IMR-90 (cell line): ENCODE results near the gene RHOC. TPM values are rescaled to one million over a fixed set of nuclear protein-coding genes. Genes with fewer than 3 reads are reported as not detected.

Source experiments
- ATAC-seq: fragments of 200-7000 bp; cut with Tn5 transposase; 2 replicates; pipeline ENCODE4 v1.9.1; 2020; ENCODE audit warnings: low read depth, mild to moderate bottlenecking, moderate library complexity
- BruUV-seq: library from RNA; stranded (reverse); fragments of 400-500 nt; replicated peaks from 2 replicates; lab custom pipeline; 2021; lab: Mats Ljungman, UMichigan
- CTCF ChIA-PET: fragments of 300-600 bp; formaldehyde crosslinking; extraction: SDS; loops from one replicate; lab custom pipeline; 2021; ENCODE audit warnings: antibody characterized with exemption; lab: Yijun Ruan, JAX
- POLR2A ChIA-PET: fragments of 300-600 bp; sonication (Branson Sonifier 250); formaldehyde crosslinking; loops from one replicate; lab custom pipeline; 2022; ENCODE audit warnings: antibody characterized with exemption; ENCODE audit not compliant: unreplicated experiment; lab: Charles Lee
- DNase-seq: peaks from one replicate; pipeline ENCODE4 v3.0.0; 2013
- H2AFZ ChIP-seq: replicated peaks from 2 replicates; pipeline ENCODE3; 2013; ENCODE audit warnings: low read length, mild to moderate bottlenecking; ENCODE audit not compliant: poor library complexity
- H2AK5ac ChIP-seq: 2 replicates; pipeline ENCODE4 v1.6.1; 2013; ENCODE audit warnings: low read depth, low read length, inconsistent platforms
- H2AK9ac ChIP-seq: replicated peaks from 2 replicates; pipeline ENCODE3; 2013; ENCODE audit warnings: mild to moderate bottlenecking, low read depth, low read length, moderate library complexity; ENCODE audit not compliant: poor library complexity
- H2BK120ac ChIP-seq: 2 replicates; pipeline ENCODE4 v1.6.1; 2013; ENCODE audit warnings: low read depth, low read length, inconsistent platforms
- H2BK15ac ChIP-seq: 3 replicates; pipeline ENCODE4 v1.6.1; 2013; ENCODE audit warnings: low read depth, low read length, inconsistent platforms
- H2BK20ac ChIP-seq: 2 replicates; pipeline ENCODE4 v1.6.1; 2013; ENCODE audit warnings: low read depth, mild to moderate bottlenecking, inconsistent platforms, low read length, moderate library complexity
- H2BK5ac ChIP-seq: 2 replicates; pipeline ENCODE4 v1.6.1; 2013; ENCODE audit warnings: mild to moderate bottlenecking, low read depth, low read length, inconsistent platforms; ENCODE audit not compliant: poor library complexity, severe bottlenecking
- H3K14ac ChIP-seq: replicated peaks from 2 replicates; pipeline ENCODE4 v1.6.1; 2013; ENCODE audit warnings: low read depth, low read length, inconsistent platforms
- H3K18ac ChIP-seq: 2 replicates; pipeline ENCODE4 v1.6.1; 2013; ENCODE audit warnings: low read depth, low read length, control low read depth
- H3K23ac ChIP-seq: 2 replicates; pipeline ENCODE4 v1.6.1; 2013; ENCODE audit warnings: low read depth, low read length, inconsistent platforms
- H3K27ac ChIP-seq: 2 replicates; pipeline ENCODE4 v1.5.1; 2013; ENCODE audit warnings: mild to moderate bottlenecking, control low read depth, low read length; ENCODE audit not compliant: insufficient read depth
- H3K27me3 ChIP-seq: 2 replicates; pipeline ENCODE4 v1.6.1; 2013; ENCODE audit warnings: low read length; ENCODE audit not compliant: control insufficient read depth, insufficient read depth
- H3K36me3 ChIP-seq: 2 replicates; pipeline ENCODE4 v1.6.1; 2013; ENCODE audit warnings: low read length, mixed read lengths; ENCODE audit not compliant: control insufficient read depth, insufficient read depth
- H3K4ac ChIP-seq: 2 replicates; pipeline ENCODE4 v1.6.1; 2013; ENCODE audit warnings: low read depth, low read length, inconsistent platforms
- H3K4me1 ChIP-seq: 2 replicates; pipeline ENCODE4 v1.6.1; 2013; ENCODE audit warnings: low read length, mixed read lengths; ENCODE audit not compliant: control insufficient read depth, insufficient read depth
- H3K4me2 ChIP-seq: 2 replicates; pipeline ENCODE4 v1.6.1; 2013; ENCODE audit warnings: low read depth, mild to moderate bottlenecking, control low read depth, low read length, moderate library complexity
- H3K4me3 ChIP-seq: 2 replicates; pipeline ENCODE4 v1.5.1; 2013; ENCODE audit warnings: low read depth, mild to moderate bottlenecking, control low read depth, low read length, moderate library complexity; ENCODE audit not compliant: insufficient read depth
- H3K56ac ChIP-seq: 2 replicates; pipeline ENCODE4 v1.6.1; 2013; ENCODE audit warnings: low read length, inconsistent platforms; ENCODE audit not compliant: insufficient read depth; ENCODE audit errors: extremely low read depth
- H3K79me1 ChIP-seq, 2 experiments: 2 replicates each; pipeline ENCODE4 v1.6.1; 2013; ENCODE audit warnings: low read length in 2 of 2, inconsistent platforms in 1 of 2, low read depth in 1 of 2
- H3K9ac ChIP-seq: 2 replicates; pipeline ENCODE4 v1.6.1; 2013; ENCODE audit warnings: low read depth, low read length, control low read depth
- H3K9me1 ChIP-seq: 2 replicates; pipeline ENCODE4 v1.6.1; 2013; ENCODE audit warnings: low read length, inconsistent platforms; ENCODE audit not compliant: insufficient read depth
- H3K9me3 ChIP-seq: 2 replicates; pipeline ENCODE4 v1.6.1; 2013; ENCODE audit warnings: low read length; ENCODE audit not compliant: control insufficient read depth, insufficient read depth
- H4K20me1 ChIP-seq: 2 replicates; pipeline ENCODE4 v1.6.1; 2013; ENCODE audit warnings: low read length, inconsistent platforms; ENCODE audit not compliant: insufficient read depth
- H4K5ac ChIP-seq: 2 replicates; pipeline ENCODE4 v1.6.1; 2013; ENCODE audit warnings: mild to moderate bottlenecking, low read depth, low read length, control low read depth
- H4K8ac ChIP-seq, 2 experiments: 2 replicates each; pipeline ENCODE4 v1.6.1; 2013; ENCODE audit warnings: low read depth in 2 of 2, low read length in 2 of 2, control low read depth in 1 of 2, inconsistent platforms in 1 of 2
- H4K91ac ChIP-seq: 2 replicates; pipeline ENCODE4 v1.6.1; 2013; ENCODE audit warnings: low read depth, low read length, inconsistent platforms; ENCODE audit not compliant: insufficient read depth
- CEBPB ChIP-seq: IDR thresholded peaks from 2 replicates; pipeline ENCODE4 v1.6.1; 2012; ENCODE audit warnings: low read depth, low read length, improper control_type of control experiment
- CHD1 ChIP-seq: IDR thresholded peaks from 2 replicates; pipeline ENCODE4 v1.6.1; 2012; ENCODE audit warnings: low read depth, low read length, improper control_type of control experiment
- ELK1 ChIP-seq: fragments of 150-350 bp; IDR thresholded peaks from 2 replicates; pipeline ENCODE4 v1.6.1; 2016; ENCODE audit warnings: low read depth, mild to moderate bottlenecking, low read length, moderate library complexity, borderline replicate concordance
- FOS ChIP-seq: fragments of 150-350 bp; IDR thresholded peaks from 2 replicates; pipeline ENCODE4 v1.6.1; 2016; ENCODE audit warnings: low read depth, low read length
- WGBS, 2 experiments: methylation state at CpG; one replicate each; pipeline versions ENCODE4 v1.1.5 to v1.1.7; 2013; ENCODE audit warnings: missing lambda C conversion rate in 2 of 2; ENCODE audit not compliant: insufficient read length in 1 of 2; ENCODE audit errors: extremely low coverage in 2 of 2; 5-methylcytosine and 5-hydroxymethylcytosine counted together
- dilution Hi-C: fragments of 300-500 bp; cut with HindIII; formaldehyde crosslinking; loops from one replicate; pipeline ENCODE4 v1.14.3; 2018; ENCODE audit warnings: low sequenced_read_pairs; ENCODE audit not compliant: unreplicated experiment
- in situ Hi-C: fragments of 300-500 bp; cut with MboI; formaldehyde crosslinking; loops from 3 replicates; pipeline ENCODE4 v1.14.3; 2019; ENCODE audit warnings: low sequenced_read_pairs, inconsistent platforms, mixed read lengths
- intact Hi-C: fragments of 100-400 bp; cut with micrococcal nuclease; formaldehyde crosslinking; loops from 2 replicates; pipeline ENCODE4 v1.10.0; 2022
- polyA plus RNA-seq, 3 experiments: library from polyadenylated mRNA; depleted of rRNA; stranded (reverse); fragments of >200 nt; gene quantifications; 2 replicates each; pipeline ENCODE4 v1.2.3, GENCODE V29; 2012; ENCODE audit warnings: low replicate concordance in 1 of 3
- total RNA-seq: library from RNA; depleted of rRNA; stranded (reverse); fragments of >200 nt; gene quantifications from 2 replicates; pipeline ENCODE4 v1.2.3, GENCODE V29; 2012

RHOC gene
- total and polyA plus RNA-seq, 2 of the 4 experiments (the other 2 are of a cell fraction): 764 to 839 TPM

GRCh38 chr1:112704934-112705627 lies 1.8 kb downstream of the RHOC start (continued):
- TF ChIP-seq ELK1: no peak

- peak overlapping the region; percentile 71 for H3K27ac ChIP-seq
Observed at GRCh38 chr1:112704391-112704933, 2.5 kb downstream of the RHOC start.

More at GRCh38 chr1:112704391-112704933, 2.5 kb downstream of the RHOC start:
- Histone ChIP-seq H3K4ac (peak overlapping the region; percentile 80), H3K9ac (peak overlapping the region; percentile 67), H3K4me3 (peak overlapping the region; percentile 32), H3K27me3 (no peaks in the 10 kb centered on the region), H2BK20ac (peak overlapping the region; percentile 34; the same call in 1 of the 2 replicates), H3K18ac (peak overlapping the region; percentile 22; the same call in 1 of the 2 replicates), H3K79me1 (peaks cover 9 to 64% of the 10 kb centered on the region in 2 experiments; a peak in 3 of 4 replicates), H3K14ac (peak overlapping the region; percentile 85), H4K20me1 (peaks cover 51% of the 10 kb centered on the region), H3K9me3 (no peaks in the 10 kb centered on the region), H4K8ac (peak overlapping the region in 1 of 2 experiments; percentile 69; a peak in 1 of 4 replicates), H2AK9ac (peak overlapping the region; percentile 96), H2BK120ac (peak overlapping the region; percentile 56), H2BK5ac (peak overlapping the region; percentile 77), H3K4me1 (peaks cover 34% of the 10 kb centered on the region), H4K91ac (peak overlapping the region; percentile 77), H3K4me2 (peak overlapping the region; percentile 78), H2AFZ (peak overlapping the region; percentile 66), H3K56ac (0 out of 2 replicates have a peak overlapping the region, but pooled peaks have one; percentile 6), H3K9me1 (peaks cover 17% of the 10 kb centered on the region), H3K36me3 (peaks cover 31% of the 10 kb centered on the region), H4K5ac (no peak overlapping the region; the same call in 1 of the 2 replicates), H3K23ac (peak overlapping the region; percentile 69), H2AK5ac (peak overlapping the region; percentile 88), H2BK15ac (peak overlapping the region; percentile 35; the same call in 1 of the 3 replicates)
- in situ Hi-C loops (loop anchor here (10.0 to 25.0 kb wide), 2 partner anchors 200 to 983 kb away; partner anchors contain the start of gene WNT2B), dilution Hi-C loops (no loop called here), intact Hi-C loops (loop anchor here (10.0 kb wide), 1 partner anchor 240 kb away; no protein-coding TSS in a partner anchor)
- WGBS, 2 experiments: 43% methylated on average over 4 of the region's 7 CpGs; no CpG with 5 or more reads in 1 of the 2 experiments
- ChIA-PET POLR2A (interaction anchor here (0.5 to 1.5 kb wide), 5 partner anchors 30 to 310 kb away, joined by 3 to 9 read pairs (median 4); partner anchors contain the start of genes CTTNBP2NL and MOV10), CTCF (interaction anchor here (0.5 to 1.3 kb wide), 6 partner anchors 11 to 105 kb away, joined by 3 to 5 read pairs (median 4); partner anchors contain the start of gene MOV10)
- no peak for DNase-seq
- TF ChIP-seq CEBPB (no peak), CHD1 (no peak), FOS (no peak), ELK1 (no peak)
- BruUV-seq: no TSS peak
- ATAC-seq: no peak
